ENCODE results near the gene GNAL. TPM values are rescaled to one million over a fixed set of nuclear protein-coding genes. Genes with fewer than 3 reads are reported as not detected.

GNAL gene
- total RNA-seq, 2 experiments from 2014 or later, result 0.04 to 0.27 TPM

- Mint-ChIP-seq H3K4me3 (no peak overlapping the region), H3K27me3 (peaks cover 35% of the 10 kb centered on the region), H3K36me3 (ENCODE audit: low read depth) (no peaks in the 10 kb centered on the region), H3K9me3 (no peaks in the 10 kb centered on the region), H3K4me1 (no peaks in the 10 kb centered on the region), H3K27ac (no peak overlapping the region)
- ChIA-PET POLR2A (no interaction called here), CTCF (no interaction called here)
- no peak for DNase-seq
Observed at GRCh38 chr18:11741505-11742145, 52.6 kb downstream of the GNAL start.

GRCh38 chr18:11745521-11745920 is 56.5 kb downstream of the GNAL start:
- no peak overlapping the region for H3K4me3 Mint-ChIP-seq
- H3K27ac Mint-ChIP-seq, result no peak overlapping the region
- H3K4me1 Mint-ChIP-seq, result no peaks in the 10 kb centered on the region
- H3K36me3 Mint-ChIP-seq (ENCODE audit: low read depth), result no peaks in the 10 kb centered on the region
- POLR2A ChIA-PET, result no interaction called here
- no peaks in the 10 kb centered on the region for H3K9me3 Mint-ChIP-seq
- CTCF ChIA-PET, result no interaction called here
- no peak for DNase-seq
- H3K27me3 Mint-ChIP-seq, result peaks cover 56% of the 10 kb centered on the region

GRCh38 chr18:11747286-11747685 is 58.2 kb downstream of the GNAL start:
- Mint-ChIP-seq H3K27me3 (peaks cover 58% of the 10 kb centered on the region), H3K27ac (no peak overlapping the region), H3K4me1 (peaks cover 5% of the 10 kb centered on the region), H3K9me3 (no peaks in the 10 kb centered on the region), H3K4me3 (no peak overlapping the region), H3K36me3 (ENCODE audit: low read depth) (no peaks in the 10 kb centered on the region)
- POLR2A ChIA-PET, result no interaction called here
- no peak for DNase-seq
- CTCF ChIA-PET, result no interaction called here

- Mint-ChIP-seq H3K9me3 (no peaks in the 10 kb centered on the region), H3K36me3 (ENCODE audit: low read depth) (no peaks in the 10 kb centered on the region), H3K27ac (no peak overlapping the region), H3K27me3 (peaks cover 58% of the 10 kb centered on the region), H3K4me3 (no peak overlapping the region), H3K4me1 (peaks cover 7% of the 10 kb centered on the region)
- no peak for DNase-seq
- ChIA-PET POLR2A (no interaction called here), CTCF (no interaction called here)
Observed at GRCh38 chr18:11747731-11748130, 58.7 kb downstream of the GNAL start.

GRCh38 chr18:11749305-11749704 is 60.2 kb downstream of the GNAL start:
- H3K27ac Mint-ChIP-seq, result no peak overlapping the region
- peaks cover 9% of the 10 kb centered on the region for H3K4me1 Mint-ChIP-seq
- CTCF ChIA-PET, result no interaction called here
- no peak for DNase-seq
- no peaks in the 10 kb centered on the region for H3K36me3 Mint-ChIP-seq (ENCODE audit: low read depth)
- H3K27me3 Mint-ChIP-seq, result peaks cover 64% of the 10 kb centered on the region
- POLR2A ChIA-PET, result no interaction called here
- no peaks in the 10 kb centered on the region for H3K9me3 Mint-ChIP-seq
- H3K4me3 Mint-ChIP-seq, result no peak overlapping the region

GRCh38 chr18:11750171-11750570 is 61.1 kb downstream of the GNAL start:
- DNase-seq, result no peak
- Mint-ChIP-seq H3K9me3 (no peaks in the 10 kb centered on the region), H3K27me3 (peaks cover 71% of the 10 kb centered on the region), H3K4me1 (peaks cover 12% of the 10 kb centered on the region), H3K4me3 (no peak overlapping the region), H3K36me3 (ENCODE audit: low read depth) (no peaks in the 10 kb centered on the region), H3K27ac (no peak overlapping the region)
- ChIA-PET POLR2A (no interaction called here), CTCF (no interaction called here)

GRCh38 chr18:11750581-11751310 is 61.7 kb downstream of the GNAL start:
- Mint-ChIP-seq H3K4me3 (no peak overlapping the region), H3K36me3 (ENCODE audit: low read depth) (no peaks in the 10 kb centered on the region), H3K4me1 (peaks cover 12% of the 10 kb centered on the region), H3K9me3 (no peaks in the 10 kb centered on the region), H3K27ac (no peak overlapping the region), H3K27me3 (peaks cover 71% of the 10 kb centered on the region)
- ChIA-PET POLR2A (no interaction called here), CTCF (no interaction called here)
- DNase-seq, result no peak

- Mint-ChIP-seq H3K36me3 (ENCODE audit: low read depth) (no peaks in the 10 kb centered on the region), H3K4me3 (no peak overlapping the region), H3K27me3 (peaks cover 71% of the 10 kb centered on the region), H3K4me1 (peaks cover 12% of the 10 kb centered on the region), H3K27ac (peak overlapping the region; percentile 19), H3K9me3 (no peaks in the 10 kb centered on the region)
- ChIA-PET POLR2A (no interaction called here), CTCF (no interaction called here)
- no peak for DNase-seq
Observed at GRCh38 chr18:11751341-11752115, 62.5 kb downstream of the GNAL start.

- Mint-ChIP-seq H3K27me3 (peaks cover 67% of the 10 kb centered on the region), H3K4me3 (no peak overlapping the region), H3K4me1 (peaks cover 12% of the 10 kb centered on the region), H3K9me3 (no peaks in the 10 kb centered on the region), H3K36me3 (ENCODE audit: low read depth) (no peaks in the 10 kb centered on the region), H3K27ac (no peak overlapping the region)
- CTCF ChIA-PET, result interaction anchor here (0.6 kb wide), 1 partner anchor 148 kb away, joined by 3 read pairs; no protein-coding TSS in a partner anchor
- POLR2A ChIA-PET, result no interaction called here
- no peak for DNase-seq
Observed at GRCh38 chr18:11752116-11752911, 63.2 kb downstream of the GNAL start.

GRCh38 chr18:11754979-11755378 is 65.9 kb downstream of the GNAL start:
- Mint-ChIP-seq H3K4me3 (no peak overlapping the region), H3K27ac (no peak overlapping the region), H3K27me3 (peaks cover 58% of the 10 kb centered on the region), H3K4me1 (peaks cover 12% of the 10 kb centered on the region), H3K36me3 (ENCODE audit: low read depth) (no peaks in the 10 kb centered on the region), H3K9me3 (no peaks in the 10 kb centered on the region)
- POLR2A ChIA-PET, result no interaction called here
- CTCF ChIA-PET, result no interaction called here
- DNase-seq, result no peak

- ChIA-PET POLR2A (no interaction called here), CTCF (no interaction called here)
- peaks cover 42% of the 10 kb centered on the region for H3K27me3 Mint-ChIP-seq
Observed at GRCh38 chr18:11757084-11757590, 68.1 kb downstream of the GNAL start.

GRCh38 chr18:11759456-11759855 is 70.4 kb downstream of the GNAL start:
- CTCF ChIA-PET, result interaction anchor here (0.9 kb wide), 1 partner anchor 18 kb away, joined by 3 read pairs; no protein-coding TSS in a partner anchor
- POLR2A ChIA-PET, result no interaction called here
- Mint-ChIP-seq H3K36me3 (ENCODE audit: low read depth) (no peaks in the 10 kb centered on the region), H3K4me3 (no peak overlapping the region), H3K27me3 (peaks cover 23% of the 10 kb centered on the region), H3K27ac (no peak overlapping the region), H3K9me3 (no peaks in the 10 kb centered on the region), H3K4me1 (peaks cover 3% of the 10 kb centered on the region)
- no peak for DNase-seq

More at GRCh38 chr18:11757084-11757590, 68.1 kb downstream of the GNAL start:
- Mint-ChIP-seq H3K27ac (no peak overlapping the region), H3K4me1 (peaks cover 9% of the 10 kb centered on the region), H3K4me3 (no peak overlapping the region), H3K9me3 (no peaks in the 10 kb centered on the region), H3K36me3 (ENCODE audit: low read depth) (no peaks in the 10 kb centered on the region)
- DNase-seq, result no peak

Measured in activated CD4-positive, alpha-beta T cell treated with anti-CD3 and anti-CD28 coated beads, Interleukin-2, amount 10 ng/mL, durations not matched to agents 7 days and 5 days (primary cell).